ENCODE results near the gene PKNOX2. TPM values are rescaled to one million over a fixed set of nuclear protein-coding genes. Genes with fewer than 3 reads are reported as not detected.
A peak's percentile ranks its signal among the peaks of the same experiment; 100 is the strongest.

Gene PKNOX2
- total RNA-seq, 1 donor from 2014 or later, result 12.3 TPM

DNA sequence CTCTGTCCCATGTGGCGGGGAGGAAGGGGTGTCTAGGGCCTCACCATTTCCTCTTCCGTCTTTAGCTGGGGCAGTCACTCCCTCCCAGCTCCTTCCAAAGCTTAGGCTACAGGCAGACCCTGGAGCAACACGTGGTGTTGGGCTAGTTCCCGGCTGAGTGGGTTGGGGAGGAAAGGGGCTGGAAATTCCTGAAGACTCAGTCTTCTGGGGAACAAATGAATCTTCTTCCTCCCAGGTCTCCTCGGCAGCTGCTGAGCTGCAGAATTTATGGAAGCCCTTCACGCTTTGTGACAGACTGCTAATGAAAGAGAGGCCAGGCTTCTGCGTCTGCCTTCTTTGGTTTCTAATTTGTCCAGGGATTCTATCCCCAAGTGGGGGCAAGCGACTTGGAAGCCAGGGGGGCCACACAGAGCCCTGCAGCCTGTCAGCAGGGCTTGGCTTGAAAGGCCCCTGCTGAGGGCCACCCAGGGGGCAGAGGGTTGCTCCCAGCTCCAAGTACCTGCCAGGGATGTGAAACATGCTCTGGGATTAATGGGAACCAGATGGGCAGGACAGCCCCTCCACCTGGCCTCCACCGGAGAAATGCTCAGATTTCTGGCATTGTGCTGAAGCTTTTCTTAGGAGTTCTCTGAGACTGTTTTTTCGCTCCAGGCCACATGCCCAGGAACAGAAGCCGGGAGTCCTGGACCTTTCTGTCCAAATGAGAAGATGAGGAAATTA, 123.1 kb downstream of the PKNOX2 start:
- DNase-seq, result peak; percentile 91

DNA sequence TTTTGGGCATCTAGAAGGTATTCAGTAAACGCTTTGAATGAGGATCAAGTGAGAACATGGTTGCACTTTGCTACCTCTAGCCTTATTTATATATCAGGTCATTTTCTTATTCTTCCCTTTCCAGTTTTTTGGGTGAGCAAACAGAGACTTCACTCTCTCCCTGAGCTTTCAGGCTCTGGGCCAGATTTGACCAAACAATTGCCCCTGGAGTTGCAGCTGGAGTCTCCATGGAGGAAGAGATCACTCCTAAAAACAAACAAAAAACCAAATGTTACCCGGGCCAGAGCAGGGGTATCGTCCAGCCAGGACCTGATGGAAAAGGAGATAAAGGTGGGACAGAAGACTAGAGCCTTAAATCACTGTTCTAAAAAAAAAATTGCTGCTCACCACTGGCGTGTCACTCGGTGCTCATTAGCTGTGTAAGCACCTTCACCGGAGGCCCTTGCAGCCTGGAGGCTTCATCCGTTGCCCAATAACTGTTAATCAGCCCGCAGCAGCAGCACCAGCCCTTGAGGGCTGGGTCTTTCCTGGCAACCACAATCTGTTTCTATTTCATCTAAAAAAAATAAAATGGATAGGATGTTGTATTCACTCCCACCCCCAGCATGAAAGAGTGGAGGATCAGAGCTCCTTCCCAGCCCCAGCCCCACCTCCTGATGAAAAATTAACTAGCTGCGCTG, 125.0 kb downstream of the PKNOX2 start:
- DNase-seq, result no peak

DNA sequence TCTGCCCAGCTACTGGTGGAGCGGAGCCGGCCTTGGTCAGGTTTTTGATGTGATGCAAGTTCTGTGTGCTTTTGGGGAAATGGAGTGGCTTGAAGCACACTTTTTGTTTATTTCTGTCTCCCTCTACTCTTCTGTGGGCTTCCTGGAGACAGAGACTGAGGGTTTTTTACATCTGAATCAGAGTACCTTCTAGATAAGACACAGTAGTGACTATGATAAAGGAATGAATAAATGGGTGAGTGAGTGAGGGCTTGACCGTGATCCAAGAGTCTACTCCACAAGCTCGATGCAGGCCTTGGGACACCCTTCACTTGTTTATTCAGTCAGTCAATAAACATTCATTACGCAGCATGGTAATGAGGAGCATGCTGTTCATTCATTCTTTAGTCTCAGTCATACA, 125.7 kb downstream of the PKNOX2 start:
- no peak for DNase-seq

- no peak for DNase-seq
Measured at GRCh38 chr11:125292100-125292499, 127.5 kb downstream of the PKNOX2 start.

DNA sequence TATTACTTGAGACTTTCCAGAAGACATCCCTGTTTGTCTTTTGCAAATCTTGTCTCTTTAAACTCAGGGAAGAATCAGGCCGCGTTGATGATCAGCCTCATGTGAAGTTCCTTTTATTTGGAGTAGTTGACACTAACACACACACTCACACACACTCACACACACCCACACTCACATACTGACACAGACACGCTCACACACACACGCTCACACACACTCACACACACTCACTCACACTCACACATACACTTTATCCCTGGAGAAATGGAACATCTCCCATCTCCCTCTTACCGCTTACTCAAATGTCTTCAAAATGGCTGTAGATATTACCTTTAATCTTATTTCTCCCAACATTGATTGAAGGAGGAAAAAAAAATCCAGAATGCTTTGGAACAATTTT, 129.0 kb downstream of the PKNOX2 start:
- DNase-seq, result no peak

GRCh38 chr11:125295931-125296330, 131.4 kb downstream of the PKNOX2 start:
- DNase-seq, result peak; percentile 68

- no peak for DNase-seq
Measured at GRCh38 chr11:125297346-125297915, 132.9 kb downstream of the PKNOX2 start.

DNA sequence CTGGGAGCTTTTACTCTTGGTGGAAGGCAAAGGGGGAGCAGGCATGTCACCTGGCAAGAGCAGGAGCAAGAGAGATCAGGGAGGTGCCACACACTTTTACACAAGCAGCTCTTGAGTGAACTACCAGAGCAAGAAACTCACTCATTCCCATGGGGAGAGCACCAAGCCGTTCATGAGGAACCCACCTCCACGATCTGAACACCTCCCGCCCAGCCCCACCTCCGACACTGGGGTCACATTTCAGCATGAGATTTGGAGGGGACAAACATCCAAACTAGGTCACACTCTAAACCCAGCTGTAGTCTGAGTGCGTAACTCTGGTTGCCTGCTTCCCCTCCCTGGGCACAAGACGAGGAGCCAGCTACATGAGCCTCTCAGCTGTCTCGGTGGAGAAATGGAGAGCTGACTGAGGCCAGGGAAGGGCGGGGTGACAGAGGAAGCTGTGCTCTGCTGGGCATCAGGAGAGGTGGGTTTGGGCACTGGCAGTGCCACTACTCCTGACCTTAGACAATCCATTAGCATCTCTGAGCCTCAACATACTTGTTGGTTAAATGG, 134.6 kb downstream of the PKNOX2 start:
- peak; percentile 76 for DNase-seq

- DNase-seq, result no peak
Measured at GRCh38 chr11:125299821-125300220, 135.3 kb downstream of the PKNOX2 start.

GRCh38 chr11:125300791-125301218, 136.3 kb downstream of the PKNOX2 start:
- peak; percentile 62 for DNase-seq

DNA sequence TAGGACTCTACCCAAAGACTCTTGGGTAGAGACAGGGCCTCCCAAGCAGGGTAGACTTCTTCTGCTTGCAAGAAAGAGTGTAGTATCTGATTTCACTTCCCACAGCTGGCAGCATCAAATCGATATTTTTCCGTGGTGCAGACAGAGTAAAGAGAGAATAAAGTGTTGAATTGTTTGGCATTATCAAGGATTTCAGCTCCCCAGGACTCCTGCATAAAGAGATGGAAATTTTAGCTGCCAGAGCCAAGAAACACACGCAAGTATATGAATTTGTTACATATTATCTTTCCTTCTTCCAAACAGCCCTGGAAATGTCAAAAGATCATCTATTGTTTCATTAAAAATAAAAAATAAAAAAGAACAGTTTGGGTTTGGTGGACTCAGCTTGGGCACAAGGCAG, 136.8 kb downstream of the PKNOX2 start:
- peak; percentile 70 for DNase-seq

DNA sequence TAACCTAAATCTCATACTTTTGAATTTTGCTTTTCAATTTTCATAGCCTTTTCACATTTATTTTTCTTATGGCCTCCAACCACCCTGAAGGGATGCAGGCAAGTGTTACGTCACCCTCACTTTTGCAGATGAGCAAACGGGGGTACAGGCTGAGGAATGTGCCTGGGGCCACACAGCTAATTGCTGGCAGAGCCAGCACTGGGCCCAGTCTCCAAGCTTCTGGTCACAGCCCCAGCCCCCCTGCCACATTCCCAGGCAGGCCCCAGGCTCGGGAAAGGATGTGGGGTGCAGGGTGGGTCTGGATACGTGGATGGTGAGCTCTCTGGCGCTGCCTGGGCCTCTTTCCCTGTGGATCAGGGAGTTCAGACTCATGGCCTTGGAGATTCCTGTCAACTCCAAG, 138.6 kb downstream of the PKNOX2 start:
- no peak for DNase-seq

DNA sequence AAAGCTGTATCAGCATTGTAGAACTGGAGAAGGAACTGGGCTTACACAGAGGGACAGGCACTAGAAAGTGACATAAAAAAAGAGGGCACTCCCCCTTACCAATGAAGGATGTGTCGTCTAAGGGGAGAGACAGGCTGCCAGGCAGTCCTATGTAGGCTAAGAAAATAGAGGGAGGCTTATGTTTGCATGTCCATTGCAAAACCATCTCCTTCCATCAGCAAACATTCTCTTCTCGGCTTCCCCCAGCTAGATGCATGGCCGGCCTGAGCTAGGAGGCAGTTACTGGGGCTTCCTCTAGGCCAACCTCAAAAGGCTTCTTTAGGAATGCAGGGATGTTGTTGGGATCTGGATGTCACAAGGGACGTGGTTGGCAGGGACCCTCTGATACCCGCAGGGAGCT, 139.1 kb downstream of the PKNOX2 start:
- DNase-seq, result no peak

DNA sequence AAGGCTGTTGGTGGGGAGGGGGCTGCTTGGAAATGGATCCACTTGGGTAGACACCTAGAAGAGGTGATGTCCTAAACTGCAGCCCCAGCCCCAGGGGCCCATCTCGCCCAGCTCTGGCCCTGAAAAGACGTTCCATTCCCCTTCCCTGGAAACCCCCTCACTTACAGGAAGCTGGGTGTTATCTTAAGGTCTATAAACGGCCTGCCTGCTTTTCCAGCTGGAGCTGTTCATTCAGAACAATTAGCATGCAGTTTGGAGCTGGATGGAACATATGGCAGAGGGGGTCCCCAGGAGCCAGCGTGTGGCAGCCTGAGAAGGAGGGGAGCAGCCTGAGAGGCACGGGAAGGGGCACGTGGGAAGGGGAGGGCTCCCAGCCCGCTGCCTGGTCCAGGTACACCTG, 139.6 kb downstream of the PKNOX2 start:
- peak; percentile 66 for DNase-seq

DNA sequence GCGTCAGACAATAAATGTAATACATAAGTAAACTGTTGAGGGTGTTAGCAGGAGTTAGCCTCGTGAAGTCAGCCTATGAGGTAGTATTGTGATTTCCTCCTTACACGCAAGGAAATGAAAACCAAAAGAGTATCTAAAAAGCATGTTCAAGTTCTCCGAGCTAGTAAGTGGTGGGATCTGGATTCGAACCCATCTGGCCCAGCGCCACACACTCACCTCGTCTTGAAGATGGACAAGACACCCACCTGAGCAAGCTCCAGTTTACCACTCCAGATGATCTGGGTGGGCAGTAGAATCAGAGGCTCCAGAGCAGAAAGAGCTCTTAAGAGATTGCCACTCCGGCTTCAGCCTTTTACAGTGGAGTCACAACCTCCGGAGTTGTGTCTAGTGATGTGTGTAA, 140.3 kb downstream of the PKNOX2 start:
- no peak for DNase-seq

GRCh38 chr11:125305345-125305744, 140.8 kb downstream of the PKNOX2 start:
- no peak for DNase-seq

GRCh38 chr11:125306476-125306875, 141.9 kb downstream of the PKNOX2 start:
- no peak for DNase-seq

DNA sequence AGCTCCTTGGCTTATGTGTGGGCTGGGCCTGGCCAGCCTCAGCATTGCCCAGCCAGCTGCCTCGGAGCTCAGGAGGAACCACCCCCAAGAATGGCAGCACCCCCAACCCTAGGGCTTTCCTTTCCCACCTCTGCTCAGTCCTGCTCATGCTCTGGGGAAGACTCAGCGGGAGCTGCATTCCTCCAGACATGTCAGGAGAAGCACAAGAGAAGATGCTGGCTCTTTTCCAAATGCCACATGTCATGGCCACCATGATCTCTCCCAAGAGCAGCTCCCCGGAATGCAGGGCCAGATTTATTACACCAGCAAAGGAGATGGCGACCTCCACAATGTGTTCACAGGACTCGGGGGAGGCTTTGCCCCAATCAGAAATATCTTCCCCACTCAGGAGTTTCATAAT, 143.7 kb downstream of the PKNOX2 start:
- no peak for DNase-seq

DNA sequence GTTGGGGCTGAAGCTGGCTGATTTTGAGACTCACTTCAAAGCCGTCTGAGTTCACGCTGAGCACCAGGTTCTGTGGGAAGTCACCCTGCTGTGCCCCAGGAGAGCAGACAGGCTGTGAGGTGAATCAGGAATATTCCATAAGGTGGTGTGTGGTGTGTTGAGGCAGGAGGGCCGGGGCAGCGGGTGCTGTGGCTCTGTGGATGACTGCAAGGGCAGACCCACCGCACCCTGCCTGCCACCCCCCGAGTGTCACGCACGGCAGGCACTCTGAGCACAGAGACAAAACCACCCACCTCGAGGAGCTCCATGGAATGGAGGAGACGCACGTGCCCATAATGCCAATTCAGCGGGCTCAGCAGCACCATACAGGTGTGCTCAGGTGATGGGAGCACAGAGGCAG, 147.8 kb downstream of the PKNOX2 start:
- DNase-seq, result no peak

DNA sequence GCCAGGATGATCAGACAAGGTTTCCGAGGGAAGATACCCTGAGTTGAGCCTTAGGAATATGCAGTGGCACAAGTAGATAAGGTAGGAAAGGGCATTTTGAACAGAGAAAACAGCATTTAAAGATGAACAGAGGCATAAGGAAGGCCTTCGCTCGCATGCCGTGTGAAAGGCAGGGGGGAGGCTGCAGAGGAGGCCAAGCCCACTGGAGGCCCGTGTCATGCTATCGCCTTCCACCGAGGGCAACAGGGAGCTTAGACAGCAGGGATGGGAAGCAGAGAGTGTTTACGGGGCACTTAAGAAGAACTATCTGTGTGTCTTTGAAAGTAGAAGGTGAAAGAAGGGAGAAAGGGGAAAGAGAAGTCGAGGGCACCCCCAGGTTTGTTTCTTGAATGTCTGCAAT, 148.3 kb downstream of the PKNOX2 start:
- DNase-seq, result no peak

- no peak for DNase-seq
Measured at GRCh38 chr11:125313271-125314219, 149.0 kb downstream of the PKNOX2 start.
